ENCODE results near the gene DOCK4.

DOCK4 gene

DNA sequence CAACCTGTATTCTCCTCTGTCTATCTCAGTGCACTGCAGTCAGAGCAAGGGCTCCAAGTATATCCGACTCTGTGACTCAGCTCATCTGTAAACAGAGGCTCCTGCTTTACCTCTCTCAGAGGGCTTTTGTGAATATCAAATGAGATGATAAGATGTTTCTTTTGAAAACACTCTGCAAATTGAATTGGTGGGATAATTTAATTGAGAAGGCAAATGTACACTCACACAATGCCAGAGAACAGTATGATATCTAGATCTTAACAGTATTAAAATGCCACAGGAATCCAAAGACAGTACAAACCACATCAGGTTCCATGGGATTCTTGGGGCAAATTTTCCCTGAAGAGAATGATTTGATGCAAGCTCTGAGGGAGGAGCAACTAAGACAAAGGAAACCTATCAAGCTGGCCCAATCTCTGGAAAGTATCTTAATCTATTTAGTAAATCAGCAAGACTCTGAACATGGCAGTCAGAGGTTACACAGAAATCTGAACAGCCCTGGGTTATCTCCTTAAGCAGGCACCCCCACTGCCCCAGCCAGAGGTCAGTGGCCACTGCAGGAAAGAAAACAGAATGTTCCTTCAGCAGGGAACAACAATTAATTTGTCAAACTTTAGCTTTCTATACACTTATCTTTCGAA lies 45.9 kb downstream of the DOCK4 start:
- no peak for DNase-seq (ENCODE audit: low read depth in 2 of 2)

DNA sequence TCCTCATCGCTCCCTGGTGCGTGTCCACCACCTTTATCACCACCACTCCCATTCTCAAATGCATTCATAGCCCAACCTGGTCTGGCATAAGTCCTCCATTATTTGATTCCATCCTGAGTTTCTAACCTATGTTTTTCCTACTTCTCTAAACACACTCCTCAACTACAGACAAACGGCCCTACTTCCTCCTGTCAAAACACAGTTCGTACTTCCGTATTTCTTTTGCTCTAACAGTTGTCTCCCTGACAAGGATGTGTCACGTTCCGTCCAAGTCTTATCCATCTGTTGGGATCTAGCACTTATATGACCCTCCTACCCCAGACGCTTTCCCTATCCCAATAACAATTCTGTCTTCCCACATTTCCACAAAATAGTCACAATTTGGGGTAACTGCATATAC lies 46.8 kb downstream of the DOCK4 start:
- DNase-seq (ENCODE audit: low read depth in 2 of 2) = no peak

DNA sequence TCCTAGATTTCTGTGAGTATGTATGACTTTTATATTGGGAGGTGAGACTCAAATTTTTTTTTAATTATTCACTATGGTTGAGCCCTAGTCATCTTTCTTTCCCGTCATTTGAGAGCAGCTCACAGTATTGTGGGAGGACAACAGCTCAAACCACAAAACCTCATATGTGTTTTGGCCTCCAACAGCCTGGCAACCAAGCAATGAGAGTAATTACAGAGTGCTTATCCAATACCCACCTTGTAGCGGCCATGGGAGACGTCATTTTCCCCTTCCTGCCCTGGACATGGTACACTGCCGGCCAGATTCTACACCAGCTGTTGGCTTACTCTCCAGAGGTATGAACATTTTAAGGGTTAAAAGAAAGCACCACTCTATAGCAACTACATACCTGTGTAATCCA lies 49.1 kb downstream of the DOCK4 start:
- no peak for DNase-seq (ENCODE audit: low read depth in 2 of 2)

DNA sequence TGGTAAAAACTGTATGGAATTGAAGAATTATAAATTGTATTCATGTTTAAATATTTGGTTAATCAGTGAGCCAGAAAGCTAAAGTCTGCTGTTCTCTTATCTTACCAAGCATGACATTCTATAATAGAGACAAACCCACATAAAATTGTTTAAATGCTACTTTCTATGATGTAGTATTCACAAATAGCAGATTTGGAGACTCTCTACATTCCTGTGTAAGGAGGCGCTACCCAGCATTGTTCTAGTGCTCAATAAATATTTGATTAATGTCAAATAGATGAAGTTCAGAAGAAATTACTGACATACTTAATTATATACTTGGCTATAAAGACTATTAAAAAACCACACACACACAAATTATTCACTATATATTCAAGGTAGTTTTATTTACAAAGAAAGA lies 49.8 kb downstream of the DOCK4 start:
- DNase-seq (ENCODE audit: low read depth in 2 of 2) = no peak

DNA sequence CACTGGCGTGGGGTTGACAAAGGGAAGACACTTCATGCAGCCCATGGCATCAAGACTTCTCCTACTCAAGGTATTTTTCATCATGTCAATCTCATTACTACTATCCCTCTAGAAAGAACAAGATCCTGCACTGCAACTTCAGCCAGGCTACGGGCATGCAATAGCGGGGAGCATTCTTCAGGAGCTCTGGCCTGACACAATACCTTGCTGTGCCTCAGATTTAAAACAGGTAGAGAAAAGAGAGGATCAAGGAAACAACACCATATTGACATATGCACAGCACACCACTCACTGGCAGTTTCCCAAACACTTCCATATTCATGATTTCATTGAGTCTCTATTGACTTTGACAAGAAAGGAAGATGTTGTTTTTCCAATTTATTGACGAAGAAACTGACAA lies 51.5 kb downstream of the DOCK4 start:
- no peak for DNase-seq (ENCODE audit: low read depth in 2 of 2)

DNA sequence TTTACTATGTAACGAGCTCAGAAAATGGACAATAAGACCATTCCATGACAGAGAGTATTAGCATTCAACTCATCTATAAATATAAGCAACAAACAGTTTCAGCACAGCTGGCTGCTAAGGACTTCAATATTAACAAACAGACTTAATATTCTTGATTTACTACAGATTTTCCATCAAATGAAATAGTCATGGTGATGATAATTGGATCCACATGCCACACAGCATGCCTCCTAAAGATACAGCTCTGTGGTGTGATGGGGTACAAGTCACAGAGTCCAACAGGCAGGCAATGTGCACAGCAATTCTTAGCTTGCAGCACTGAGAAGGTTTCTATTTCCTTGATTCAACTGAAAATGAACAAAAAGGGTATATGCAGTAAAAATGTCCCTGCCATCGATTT lies 54.0 kb downstream of the DOCK4 start:
- DNase-seq (ENCODE audit: low read depth in 2 of 2) = no peak

DNA sequence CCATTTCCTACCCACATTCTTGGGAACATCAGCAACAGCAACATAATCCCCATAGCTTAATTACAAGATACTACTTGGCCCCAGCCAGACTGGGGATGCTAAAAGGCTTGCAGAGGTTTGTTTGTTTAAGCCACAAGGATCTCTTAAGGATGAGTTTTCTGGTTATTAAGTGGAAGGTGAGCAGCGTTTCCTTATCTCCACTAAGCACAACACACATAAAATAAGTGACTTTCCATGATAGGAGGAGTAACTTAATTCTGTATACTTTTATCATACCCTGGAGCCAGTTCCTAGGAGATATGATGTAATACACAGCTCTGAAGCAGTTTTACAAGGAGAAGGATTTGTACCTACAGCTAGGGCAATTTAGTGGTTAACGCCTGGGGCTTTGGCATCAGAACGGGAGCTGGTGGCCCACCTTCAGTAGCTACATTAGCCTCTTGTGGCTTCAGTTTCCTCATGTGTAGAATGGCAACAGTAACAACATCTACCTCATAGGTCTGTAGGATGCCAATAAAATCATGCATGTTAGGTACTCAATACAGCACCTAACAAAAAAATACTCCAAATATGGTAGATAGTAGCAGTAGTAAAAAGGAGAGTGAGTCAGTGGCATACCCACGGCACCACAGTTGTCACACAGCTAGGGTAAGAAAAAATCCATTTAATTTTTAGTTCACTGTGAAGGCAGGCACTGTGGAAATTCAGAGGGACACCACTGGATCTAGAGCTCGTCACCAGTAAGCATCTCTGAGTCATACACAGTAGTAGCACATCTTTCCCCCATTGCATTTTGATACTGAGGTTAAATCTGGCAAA lies 55.2 kb downstream of the DOCK4 start:
- DNase-seq (ENCODE audit: low read depth in 2 of 2) = no peak

DNA sequence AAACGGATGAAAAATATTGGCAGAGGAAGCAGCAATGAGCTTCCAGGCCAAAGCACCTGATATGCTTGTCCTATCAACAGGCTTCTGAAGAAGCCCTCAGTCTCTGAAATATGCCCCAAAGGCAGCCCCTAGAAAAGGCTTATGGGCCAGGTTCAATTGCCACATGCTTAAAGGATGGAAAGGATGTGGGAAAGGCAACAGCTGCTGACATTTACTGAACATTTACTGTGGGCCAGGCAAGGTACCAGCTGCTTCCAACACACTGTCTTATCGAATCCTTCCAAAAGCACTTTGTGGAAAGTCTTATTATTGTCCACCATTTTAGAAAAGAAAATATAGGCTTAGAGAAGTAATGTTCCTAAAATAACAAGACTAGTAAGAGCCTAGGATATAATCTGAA lies 56.5 kb downstream of the DOCK4 start:
- DNase-seq (ENCODE audit: low read depth in 2 of 2) = no peak

DNA sequence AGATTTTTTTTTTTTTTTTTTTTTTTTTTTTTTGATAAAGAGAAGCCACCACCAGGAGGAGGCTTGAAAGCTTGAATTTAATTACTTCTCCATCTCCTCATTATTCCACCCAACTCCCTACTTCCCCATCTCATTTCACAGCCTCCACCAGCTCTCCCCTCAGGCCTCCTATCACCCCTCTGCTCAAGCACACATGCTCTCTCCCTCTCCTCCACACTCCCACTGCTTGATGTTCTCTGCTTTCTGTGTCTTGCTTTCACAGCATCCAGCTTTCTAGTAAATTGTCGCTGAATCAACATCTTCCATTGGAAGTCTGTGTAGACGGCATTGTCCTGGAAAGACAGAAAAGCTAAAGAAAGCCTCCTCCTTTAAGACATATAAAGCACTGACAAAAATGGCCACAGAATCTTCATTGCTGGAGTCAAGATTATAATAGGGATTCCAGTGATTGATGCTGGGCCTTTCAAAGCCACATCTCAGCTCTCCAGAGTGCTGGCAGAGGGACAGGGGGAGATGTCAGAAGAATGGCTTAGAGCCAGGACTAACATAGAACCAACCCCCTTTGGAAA lies 58.3 kb downstream of the DOCK4 start:
- no peak for DNase-seq (ENCODE audit: low read depth in 2 of 2)

DNA sequence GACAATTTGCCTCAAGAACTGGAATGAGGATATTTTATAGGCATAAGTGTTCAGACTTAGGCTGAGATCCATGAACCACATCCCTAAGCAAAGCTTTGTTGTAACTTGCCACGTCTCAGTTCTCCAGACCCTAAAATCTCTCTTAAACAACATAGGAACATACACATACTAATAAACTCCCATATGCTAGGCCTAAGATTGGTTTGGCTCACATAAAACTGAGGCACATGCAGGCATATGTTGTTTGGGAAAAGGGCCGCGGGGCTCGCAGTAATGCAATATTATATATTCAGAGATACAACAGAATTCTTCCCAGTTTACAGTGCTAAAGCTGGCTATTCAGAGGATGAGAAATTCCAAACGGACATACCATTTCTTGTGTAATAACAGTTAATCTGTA lies 61.0 kb downstream of the DOCK4 start:
- DNase-seq (ENCODE audit: low read depth in 2 of 2) = no peak

DNA sequence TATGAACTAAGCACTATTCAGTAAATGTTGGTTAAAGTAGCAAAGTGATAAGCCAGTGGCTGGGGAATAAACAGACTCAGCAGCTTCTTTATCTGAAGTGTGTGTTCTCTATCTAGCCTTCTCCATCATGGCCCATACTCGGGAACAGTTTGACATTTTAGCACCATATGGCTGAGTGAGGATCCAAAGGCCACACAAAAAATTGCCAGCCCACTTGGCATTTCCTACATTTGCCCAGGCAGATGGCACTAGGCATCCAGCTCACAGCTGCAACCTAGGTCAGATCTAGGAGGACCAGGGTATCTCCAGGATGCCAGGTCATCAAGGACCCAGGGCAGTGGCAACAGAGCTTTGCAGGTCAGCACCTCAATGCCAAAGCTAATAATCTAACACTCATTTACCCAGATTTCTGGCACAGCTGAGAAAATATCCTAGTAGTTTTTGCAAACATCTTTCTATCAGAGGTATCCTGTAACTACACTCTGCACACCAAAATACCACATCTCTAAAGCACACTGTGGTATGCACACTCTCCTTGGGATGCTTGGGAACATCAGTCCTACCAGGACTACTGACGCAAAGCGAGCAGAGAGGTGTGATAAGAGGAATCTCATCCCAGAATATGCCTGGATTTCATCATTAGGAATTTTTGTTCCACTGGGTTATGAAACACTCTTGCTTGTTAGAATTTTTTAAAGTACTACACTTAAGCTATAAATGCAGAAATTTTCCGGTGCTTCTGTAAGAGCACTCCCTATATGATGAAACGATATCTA lies 61.7 kb downstream of the DOCK4 start:
- DNase-seq (ENCODE audit: low read depth in 2 of 2) = no peak

DNA sequence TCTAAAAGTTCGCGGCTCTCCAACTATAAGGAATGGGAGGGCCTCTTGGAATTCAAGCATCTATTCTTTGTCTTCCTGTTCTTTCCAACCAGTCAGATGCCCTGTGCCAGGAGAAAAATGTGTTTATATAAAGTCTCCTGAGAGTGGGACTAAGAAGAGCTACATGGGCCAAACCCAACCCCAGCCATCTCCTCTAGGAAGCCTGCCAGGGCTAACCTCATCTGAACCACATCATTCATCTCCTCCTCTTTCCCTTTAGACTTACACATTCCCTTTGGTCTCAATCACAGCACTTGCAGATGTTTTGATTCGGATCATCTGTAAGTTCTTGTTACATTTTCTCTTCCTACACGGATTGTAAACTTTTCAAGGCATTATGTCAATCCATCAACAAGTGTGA lies 62.6 kb downstream of the DOCK4 start:
- DNase-seq (ENCODE audit: low read depth in 2 of 2) = no peak

DNA sequence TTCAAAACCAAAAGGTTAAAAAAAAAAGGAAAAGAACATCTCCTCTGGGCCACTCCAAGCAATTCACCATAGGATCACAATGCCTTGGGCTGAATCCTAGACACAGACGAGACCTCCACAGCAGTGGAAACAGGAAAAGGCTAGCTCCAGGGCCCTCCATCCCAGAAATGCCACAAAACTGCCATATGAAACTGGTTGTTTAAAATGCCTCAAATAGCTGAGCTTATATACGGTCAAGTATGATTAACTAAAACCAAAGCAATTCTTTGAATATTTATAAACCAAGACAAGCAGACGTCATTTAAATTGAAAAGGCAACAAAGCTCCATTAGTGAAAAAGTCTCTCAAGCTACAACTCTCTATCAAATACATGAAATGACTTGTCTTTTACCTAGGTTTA lies 63.1 kb downstream of the DOCK4 start:
- DNase-seq (ENCODE audit: low read depth in 2 of 2) = no peak

DNA sequence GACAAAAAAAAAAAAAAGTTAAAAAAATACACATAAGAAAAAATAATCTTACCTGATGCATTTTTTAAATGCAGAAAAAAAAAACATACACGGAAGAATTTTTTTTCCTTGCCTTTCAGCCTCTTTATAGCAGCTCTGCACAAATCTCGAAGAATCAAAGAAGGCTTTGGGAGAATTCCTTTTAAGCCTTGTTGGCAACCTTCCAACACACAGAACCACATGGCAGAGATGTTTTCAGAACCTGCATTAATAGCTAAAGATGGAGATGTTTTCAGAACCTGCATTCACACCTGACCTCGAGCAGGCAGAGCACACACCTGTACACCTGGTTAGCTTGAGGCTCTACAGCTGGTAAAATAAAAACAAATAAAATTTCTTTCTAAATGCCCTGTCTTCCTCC lies 65.6 kb downstream of the DOCK4 start:
- no peak for DNase-seq (ENCODE audit: low read depth in 2 of 2)

DNA sequence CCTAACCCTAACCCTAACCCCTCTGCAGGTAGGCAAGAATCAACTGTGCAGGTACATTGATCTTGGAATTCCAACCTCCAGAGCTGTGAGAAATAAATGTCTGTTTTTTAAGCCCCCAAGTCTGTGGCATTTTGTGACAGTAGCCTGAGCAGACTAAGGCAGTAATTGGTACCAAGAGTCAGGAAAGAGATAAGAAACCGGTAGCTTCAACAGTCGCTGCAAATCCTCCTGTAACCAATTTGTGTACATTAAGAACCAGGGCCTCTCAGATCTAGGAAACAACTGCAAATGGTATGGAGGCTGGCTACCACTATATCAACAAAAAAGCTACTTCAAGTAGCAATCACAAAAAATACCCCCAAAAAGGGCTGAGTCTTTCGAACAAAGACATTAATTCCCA lies 67.3 kb downstream of the DOCK4 start:
- no peak for DNase-seq (ENCODE audit: low read depth in 2 of 2)

DNA sequence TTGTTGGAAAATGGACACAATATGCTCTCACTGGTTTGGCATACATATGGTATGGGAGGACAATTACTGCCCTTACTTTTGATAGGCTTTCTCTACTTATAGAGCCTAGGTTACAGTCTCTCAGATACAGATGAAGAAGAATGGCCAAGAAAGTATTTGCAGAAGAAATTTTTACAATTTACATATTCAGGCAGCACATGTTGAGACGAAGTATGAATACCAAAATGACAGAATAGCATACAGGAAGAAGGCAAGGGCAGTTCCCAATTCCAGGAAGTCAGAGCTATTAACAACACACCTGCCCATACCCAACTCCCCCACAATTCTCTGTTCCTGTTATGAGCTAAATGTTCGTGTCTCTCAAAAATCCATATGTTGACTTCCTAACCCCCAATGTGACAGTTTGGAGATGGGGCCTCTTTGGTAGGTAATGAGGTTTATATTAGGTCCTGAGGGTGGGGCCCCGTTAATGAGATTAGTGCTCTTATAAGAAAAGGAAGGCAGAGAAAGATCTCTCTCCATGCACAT lies 67.8 kb downstream of the DOCK4 start:
- no peak for DNase-seq (ENCODE audit: low read depth in 2 of 2)

DNA sequence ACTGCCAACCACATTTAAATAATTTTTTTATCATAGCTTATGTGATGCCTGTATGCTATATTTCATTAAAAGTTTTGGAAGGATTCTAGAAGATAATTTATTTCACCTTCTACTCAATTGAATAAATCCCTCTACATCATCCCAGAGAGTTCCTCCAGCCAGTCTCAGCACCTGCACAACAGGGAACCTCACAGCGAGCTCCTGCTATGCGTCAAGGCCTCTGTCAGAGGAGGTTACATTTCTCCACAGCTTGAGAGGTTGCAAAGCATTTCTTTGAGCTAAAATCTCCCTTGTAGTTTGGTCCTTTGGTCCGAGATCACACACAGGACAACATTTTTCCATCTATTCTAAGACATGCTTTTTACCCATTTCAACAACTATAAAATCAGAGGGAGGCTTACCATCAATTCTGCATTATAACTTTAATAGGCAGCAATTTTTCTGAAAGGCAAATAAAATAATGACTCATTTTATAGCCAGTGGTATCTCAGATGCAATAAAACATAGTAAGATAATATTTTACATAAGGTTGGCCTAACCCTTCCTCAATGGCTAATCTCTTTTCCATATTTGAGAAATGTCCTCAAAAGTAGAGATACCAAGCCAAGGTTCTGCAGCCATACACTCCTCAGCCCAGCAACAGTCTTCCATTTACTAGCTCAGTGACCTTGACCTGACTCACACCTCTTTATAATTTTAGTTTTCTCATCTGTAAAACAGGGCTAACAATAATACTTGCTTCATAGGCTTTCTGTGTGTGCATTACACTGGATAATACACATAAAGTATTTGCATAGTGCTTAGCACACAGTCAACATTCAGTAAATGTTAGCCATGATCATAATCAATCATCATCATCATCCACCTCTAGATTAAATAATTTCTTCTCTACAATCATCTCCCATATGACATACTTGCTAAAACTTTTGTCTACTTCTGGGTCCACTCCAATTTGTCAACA lies 68.8 kb downstream of the DOCK4 start:
- no peak for DNase-seq (ENCODE audit: low read depth in 2 of 2)

DNA sequence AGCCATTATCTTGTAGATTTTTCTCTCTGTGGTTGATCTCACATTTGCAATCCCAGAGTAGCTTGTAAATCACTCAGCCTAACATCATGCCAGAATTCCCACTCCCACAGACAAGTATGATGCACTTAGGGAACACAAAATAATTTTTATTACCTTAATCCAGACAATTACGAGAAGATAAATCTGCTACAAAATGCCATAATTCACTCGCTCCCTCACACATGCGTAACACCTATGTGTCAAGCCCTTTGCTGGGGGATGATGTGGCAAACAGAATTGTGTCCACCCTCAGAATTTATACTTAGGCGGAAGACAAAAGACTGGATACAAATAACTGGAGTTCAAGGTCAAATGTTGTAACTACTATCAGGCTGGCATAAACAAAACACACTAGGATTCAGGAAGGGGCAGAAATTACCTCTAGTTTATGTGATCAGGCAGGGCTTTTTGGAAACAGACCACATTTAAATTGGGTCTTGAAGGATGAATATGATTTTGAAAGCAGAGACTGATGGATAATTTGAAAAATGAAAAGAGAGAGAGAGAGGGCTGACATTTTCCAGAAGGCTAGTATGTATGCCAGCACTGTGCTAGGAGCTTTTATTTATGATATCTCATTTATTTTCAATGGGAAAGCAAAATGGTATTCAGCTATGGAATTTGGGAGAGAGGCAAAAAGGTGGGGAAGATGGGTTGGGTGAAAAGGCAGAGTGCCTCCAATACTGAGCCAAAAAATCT lies 69.8 kb downstream of the DOCK4 start:
- DNase-seq (ENCODE audit: low read depth in 2 of 2) = no peak

DNA sequence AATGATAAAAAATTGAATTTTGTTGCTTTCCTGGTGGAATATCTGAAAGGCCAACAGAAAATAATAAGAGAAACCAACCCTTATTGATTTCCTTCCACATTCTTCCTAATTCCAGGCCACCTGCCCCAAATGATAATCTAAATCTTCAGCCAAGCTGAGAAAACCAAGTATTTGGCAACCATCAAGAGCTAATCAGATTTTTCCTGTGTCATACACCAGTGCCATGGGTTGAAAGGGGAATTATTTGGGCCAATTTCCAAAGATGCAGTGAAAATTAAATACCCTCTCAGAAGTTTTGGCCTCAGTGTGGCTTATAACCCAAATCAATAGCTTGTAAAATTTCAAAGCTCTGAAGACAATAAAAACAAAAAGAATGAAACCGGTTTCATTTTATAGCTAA lies 70.4 kb downstream of the DOCK4 start:
- DNase-seq (ENCODE audit: low read depth in 2 of 2) = no peak

DNA sequence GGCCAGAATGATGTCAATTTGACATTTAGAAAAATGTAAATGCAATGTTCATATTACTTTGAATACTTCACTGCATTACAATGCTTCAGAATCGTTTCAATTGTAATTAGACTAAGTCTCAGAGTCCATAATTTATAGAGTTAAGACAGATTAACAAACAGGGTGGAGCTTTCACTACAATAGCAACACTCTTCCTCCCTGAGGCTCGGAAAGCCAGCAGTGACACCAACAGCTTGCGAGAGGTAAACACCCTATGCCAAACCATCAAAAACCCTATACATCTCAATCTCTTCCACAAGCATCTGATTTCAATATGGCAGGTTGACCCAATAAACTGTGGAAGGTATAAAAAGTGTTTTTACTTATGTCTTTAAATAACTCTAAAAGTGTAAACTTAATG lies 72.2 kb downstream of the DOCK4 start:
- no peak for DNase-seq (ENCODE audit: low read depth in 2 of 2)
